GM18951 (cell line): Measurements from ENCODE around the gene ADAMTS3.

Source experiments
- POLR2A ChIP-seq: IDR thresholded peaks from 4 replicates; pipeline ENCODE4 v1.6.1; 2011; ENCODE audit warnings: mild to moderate bottlenecking; ENCODE audit not compliant: insufficient read length, insufficient read depth; ENCODE audit errors: extremely low read depth
- in situ Hi-C: fragments of 300-500 bp; cut with MboI; formaldehyde crosslinking; loops from one replicate; pipeline ENCODE4 v1.12.0; 2022; ENCODE audit warnings: low sequenced_read_pairs, mixed read lengths, inconsistent platforms; ENCODE audit not compliant: unreplicated experiment

Gene ADAMTS3

DNA sequence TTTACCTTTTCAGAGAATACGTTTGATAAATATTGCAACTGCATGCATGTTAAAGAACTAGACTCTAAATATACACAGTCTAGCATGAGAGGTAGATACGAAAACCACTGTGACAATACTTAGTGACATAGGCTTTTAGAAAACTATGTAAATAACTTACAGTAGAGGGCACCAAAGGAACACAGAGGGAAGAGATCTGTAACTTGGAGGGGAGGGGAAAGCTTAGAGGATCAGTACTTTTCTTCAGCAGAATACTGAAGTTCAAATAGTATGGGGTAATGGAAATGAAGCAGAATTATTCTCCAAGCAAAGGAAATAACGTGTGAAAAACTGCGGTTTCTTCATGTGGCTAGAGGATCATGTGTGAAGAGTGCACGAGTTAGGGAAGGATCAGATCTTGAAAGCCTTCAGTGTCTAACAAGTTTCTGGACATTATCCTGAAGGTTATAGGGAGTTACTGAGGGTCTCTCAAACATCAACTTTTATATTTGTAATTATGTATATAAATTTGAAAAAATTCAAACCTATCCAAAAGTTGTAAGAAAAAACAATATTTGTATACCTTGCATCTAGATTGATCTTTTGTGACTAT, 273.0 kb downstream of the ADAMTS3 start:
- in situ Hi-C loops: loop anchor here (25.0 kb wide), 1 partner anchor 559 kb away; no protein-coding TSS in a partner anchor
- TF ChIP-seq POLR2A: no peak

DNA sequence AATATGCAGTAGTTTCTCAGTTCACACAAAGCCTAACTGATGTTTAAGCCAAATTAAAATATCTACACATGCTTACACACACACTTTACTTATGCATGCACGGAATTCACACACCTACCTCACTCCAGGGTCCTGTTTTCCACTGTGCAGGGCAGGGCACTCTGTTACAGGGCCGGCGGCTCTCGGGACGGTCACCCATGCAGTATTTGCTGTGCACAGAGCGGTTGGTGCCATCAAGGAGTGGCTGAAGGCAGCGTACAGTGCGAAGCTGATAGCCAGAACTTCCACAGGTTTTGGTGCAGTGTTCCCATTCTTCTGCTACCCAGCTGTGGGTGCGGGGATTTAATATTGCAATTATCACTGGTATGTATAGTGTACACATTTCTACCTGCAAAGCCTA, 278.3 kb downstream of the ADAMTS3 start:
- in situ Hi-C loops: loop anchor here (25.0 kb wide), 1 partner anchor 553 kb away; no protein-coding TSS in a partner anchor
- no peak for TF ChIP-seq POLR2A

DNA sequence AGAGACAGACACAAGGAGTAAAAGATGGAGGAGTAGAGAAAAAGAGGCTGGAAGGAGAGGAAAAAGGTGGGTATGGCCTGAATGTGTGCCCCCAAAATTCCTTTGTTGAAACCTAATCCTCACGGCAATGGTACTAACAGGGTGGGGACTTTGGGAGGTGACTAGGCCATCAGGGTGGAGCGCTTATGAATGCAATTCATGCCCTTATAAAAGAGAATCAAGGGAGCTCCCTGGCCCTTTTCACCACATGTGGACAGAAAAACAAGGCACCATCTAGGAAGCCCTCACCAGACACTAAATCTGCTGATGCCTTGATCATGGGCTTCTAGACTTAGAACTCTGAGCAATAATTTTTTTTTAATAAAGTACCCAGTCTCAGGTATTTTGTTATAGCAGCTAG, 282.1 kb downstream of the ADAMTS3 start:
- TF ChIP-seq POLR2A: no peak
- in situ Hi-C loops: loop anchor here (25.0 kb wide), 1 partner anchor 550 kb away; no protein-coding TSS in a partner anchor

DNA sequence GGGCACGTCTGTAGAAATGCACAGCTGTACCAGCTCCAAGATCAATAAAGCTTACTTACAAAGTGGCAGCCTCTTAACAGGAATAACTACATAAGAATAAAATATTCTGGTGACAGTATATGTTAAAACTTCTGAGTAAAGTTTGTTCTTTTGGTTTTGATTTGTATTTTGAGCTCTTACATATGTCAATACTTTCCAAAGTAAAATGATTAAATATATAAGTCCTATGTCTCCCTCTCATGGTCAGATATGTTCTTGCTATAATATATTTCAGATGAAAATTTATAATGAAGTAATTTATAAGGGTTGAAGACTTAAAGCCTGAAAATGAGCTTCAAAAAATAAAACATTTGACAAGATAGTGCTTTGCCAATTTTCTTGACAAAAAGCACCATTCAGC, 282.8 kb downstream of the ADAMTS3 start:
- TF ChIP-seq POLR2A: no peak
- in situ Hi-C loops: loop anchor here (25.0 kb wide), 1 partner anchor 549 kb away; no protein-coding TSS in a partner anchor

DNA sequence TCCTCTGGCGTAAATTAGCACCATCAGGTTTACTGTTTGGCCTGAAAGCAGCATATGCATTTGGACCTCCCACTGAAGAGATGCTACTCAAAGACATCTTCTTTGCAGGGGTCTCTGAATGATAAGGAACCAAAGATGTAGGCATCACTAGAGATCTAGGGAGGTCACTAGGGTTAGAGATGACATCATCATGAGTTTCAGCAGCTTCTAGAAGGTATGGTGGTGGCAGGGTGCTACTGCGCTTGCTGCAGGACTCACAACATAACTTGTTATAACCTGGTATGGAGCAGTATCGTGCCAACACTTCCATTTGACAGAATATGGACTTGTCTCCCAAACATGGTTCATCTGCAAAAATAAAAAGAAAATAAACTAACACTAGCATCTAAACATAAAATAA, 285.7 kb downstream of the ADAMTS3 start:
- in situ Hi-C loops: loop anchor here (25.0 kb wide), 1 partner anchor 546 kb away; no protein-coding TSS in a partner anchor
- no peak for TF ChIP-seq POLR2A

DNA sequence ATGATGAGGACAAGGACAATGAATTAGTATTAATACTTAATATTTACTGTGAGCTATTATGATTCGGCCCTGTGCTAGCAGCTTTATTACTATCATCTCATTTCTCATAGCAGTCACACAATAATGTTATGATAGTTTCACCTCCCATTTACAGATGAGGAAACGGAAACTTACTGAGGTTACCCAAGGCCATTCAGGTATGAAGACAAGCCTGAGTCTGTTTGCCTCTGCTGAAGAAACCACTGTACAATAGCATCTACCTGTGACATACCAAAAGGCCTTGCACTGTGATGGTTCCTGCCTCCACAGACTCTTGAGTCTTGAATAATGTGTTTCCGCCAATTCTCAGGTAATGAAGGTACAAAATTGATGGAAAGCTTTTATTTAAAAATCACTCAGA, 288.8 kb downstream of the ADAMTS3 start:
- in situ Hi-C loops: loop anchor here (25.0 kb wide), 1 partner anchor 543 kb away; no protein-coding TSS in a partner anchor
- TF ChIP-seq POLR2A: no peak

DNA sequence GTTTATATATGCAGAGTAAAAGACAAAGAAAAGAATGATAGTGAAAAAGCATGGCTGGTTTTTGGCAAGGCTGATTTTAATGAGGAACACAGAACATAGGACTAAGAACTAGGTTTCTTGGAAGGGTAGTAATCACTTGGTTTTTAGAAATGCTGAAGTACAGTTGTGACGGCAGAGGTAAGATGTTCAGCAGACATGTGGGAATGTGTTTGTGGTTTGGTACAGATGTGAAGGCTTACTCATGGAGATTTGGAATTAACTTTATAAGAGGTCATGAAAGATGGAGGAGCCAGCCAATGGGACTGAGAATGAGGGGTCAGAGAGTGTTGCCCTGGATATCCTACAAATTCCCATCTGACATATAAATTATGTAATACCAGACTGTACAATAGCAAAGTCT, 293.6 kb downstream of the ADAMTS3 start:
- in situ Hi-C loops: loop anchor here (25.0 kb wide), 1 partner anchor 538 kb away; no protein-coding TSS in a partner anchor
- no peak for TF ChIP-seq POLR2A

DNA sequence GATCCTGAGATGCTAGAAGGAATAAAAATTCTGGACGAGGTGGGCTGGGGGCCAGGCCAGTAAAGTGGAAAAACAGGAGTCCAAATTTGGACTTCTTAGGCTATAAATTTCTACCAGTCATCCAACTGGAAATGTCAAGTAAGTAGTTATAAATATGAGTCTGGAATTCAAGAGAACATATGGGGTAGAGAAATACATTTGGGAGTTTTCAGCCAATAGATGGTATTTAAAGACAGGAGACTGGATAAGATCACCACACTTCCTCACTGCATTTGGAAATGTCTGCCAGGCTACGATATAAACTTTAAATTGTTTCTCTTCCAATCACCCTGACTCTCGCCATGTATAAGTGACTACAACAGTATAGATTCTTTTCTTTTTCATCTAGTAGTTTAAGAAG, 294.8 kb downstream of the ADAMTS3 start:
- TF ChIP-seq POLR2A: no peak
- in situ Hi-C loops: no loop called here

DNA sequence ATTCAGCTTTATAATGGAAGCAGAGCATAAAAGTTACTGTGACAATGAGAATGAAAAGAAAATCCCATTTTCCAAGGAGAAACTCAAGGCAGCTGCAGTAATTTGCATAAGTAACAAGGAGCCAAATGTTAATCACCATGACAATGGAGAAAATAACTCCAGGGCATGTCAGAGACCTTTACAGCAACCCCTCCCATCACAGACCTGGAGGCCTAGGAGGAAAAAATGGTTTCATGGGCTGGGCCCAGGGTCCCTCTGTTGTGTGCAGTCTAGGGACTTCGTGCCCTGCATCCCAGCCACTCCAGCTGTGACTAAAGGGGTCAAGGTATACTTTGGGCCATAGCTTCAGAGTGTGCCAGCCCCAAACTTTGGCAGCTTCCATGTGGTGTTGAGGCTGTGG, 313.8 kb downstream of the ADAMTS3 start:
- in situ Hi-C loops: no loop called here
- TF ChIP-seq POLR2A: no peak

DNA sequence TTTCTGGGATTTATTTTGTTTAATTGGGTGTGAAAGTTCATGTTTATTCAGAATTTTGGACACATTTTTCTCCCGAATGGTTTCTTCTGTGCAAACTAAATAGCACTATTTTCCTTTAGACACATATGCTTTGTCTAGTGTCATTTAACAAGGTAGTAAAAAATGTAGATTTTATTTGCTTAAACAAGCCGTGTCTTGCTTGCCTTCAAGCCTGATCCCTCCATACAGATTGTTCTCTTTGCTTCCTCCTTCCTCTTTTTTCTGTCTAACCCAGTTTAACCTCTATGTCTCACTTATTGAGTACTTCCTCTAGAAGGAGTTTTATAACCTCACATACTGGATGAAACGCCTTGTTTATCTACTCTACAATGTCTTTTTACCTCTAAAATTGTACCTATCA, 325.4 kb downstream of the ADAMTS3 start:
- in situ Hi-C loops: no loop called here
- no peak for TF ChIP-seq POLR2A

DNA sequence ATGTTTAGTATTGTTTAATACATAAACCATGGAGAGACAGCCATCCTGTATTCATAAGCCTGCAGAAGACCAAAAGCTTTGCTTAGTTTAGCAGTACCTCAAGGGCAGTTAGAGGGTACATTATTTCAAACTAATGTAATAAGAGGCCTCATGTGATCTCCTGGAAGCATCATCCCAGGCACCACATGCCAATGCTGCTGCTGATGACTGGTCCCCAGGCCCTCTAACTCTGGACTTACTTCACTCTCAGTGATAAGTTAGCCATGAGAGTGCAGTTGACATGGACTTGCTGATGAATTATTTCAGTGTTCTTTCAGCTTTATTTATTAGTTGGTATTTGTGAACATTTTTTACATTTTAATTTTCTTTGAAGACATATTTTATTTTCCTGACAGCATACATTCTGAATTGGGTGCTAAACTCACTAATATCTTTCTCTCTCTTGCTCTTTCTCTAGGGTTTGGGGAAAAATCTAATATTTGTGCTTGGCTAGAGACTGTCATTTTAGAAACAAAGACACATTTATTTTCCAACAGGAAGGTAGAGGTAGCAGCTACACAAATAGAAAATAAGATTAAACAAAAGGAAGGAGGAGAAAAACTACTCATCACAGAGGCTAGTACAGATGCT, 329.4 kb downstream of the ADAMTS3 start:
- in situ Hi-C loops: no loop called here
- no peak for TF ChIP-seq POLR2A
